Neural progenitor cell (in vitro differentiated cells): Measurements from ENCODE around the gene ACOT2. TPM values are rescaled to one million over a fixed set of nuclear protein-coding genes. Genes with fewer than 3 reads are reported as not detected.

Experiments used
- DNase-seq: peaks from one replicate; pipeline ENCODE4 v3.0.0-alpha.2; 2016; ENCODE audit warnings: low spot score
- H2AFZ ChIP-seq: fragments of 200-600 bp; sonication (generic); replicated peaks from 2 replicates; pipeline ENCODE4 v1.6.1; 2016; ENCODE audit warnings: antibody characterized with exemption
- H3F3A ChIP-seq: fragments of 200-600 bp; sonication (generic); 2 replicates; pipeline ENCODE4 v1.6.1; 2016; ENCODE audit warnings: antibody characterized with exemption, low read depth
- H3K27ac ChIP-seq: fragments of 200-600 bp; sonication (generic); 2 replicates; pipeline ENCODE4 v1.5.1; 2016; ENCODE audit warnings: mild to moderate bottlenecking
- H3K27me3 ChIP-seq: fragments of 200-600 bp; sonication (generic); 2 replicates; pipeline ENCODE4 v1.6.1; 2016; ENCODE audit warnings: mild to moderate bottlenecking, moderate library complexity
- H3K36me3 ChIP-seq: fragments of 200-600 bp; sonication (generic); 2 replicates; pipeline ENCODE4 v1.5.1; 2016
- H3K4me1 ChIP-seq: fragments of 200-600 bp; sonication (generic); 2 replicates; pipeline ENCODE4 v1.6.1; 2016; ENCODE audit warnings: mixed run types
- H3K4me2 ChIP-seq: fragments of 200-600 bp; sonication (generic); 2 replicates; pipeline ENCODE4 v1.6.1; 2016
- H3K4me3 ChIP-seq: fragments of 200-600 bp; sonication (generic); 2 replicates; pipeline ENCODE4 v1.5.1; 2016
- H3K79me2 ChIP-seq: fragments of 200-600 bp; sonication (generic); 2 replicates; pipeline ENCODE4 v1.6.1; 2016; ENCODE audit warnings: low read depth
- H3K9ac ChIP-seq: fragments of 200-600 bp; sonication (generic); 2 replicates; pipeline ENCODE4 v1.6.1; 2016
- H3K9me3 ChIP-seq: fragments of 200-600 bp; sonication (generic); 2 replicates; pipeline ENCODE4 v1.5.1; 2016; ENCODE audit warnings: low read depth
- H4K20me1 ChIP-seq: fragments of 200-600 bp; sonication (generic); 2 replicates; pipeline ENCODE4 v1.6.1; 2016; ENCODE audit warnings: low read depth
- H3K27ac Mint-ChIP-seq: 3 replicates; pipeline ENCODE4 v1.8.0; 2021; ENCODE audit warnings: mixed read lengths
- H3K27me3 Mint-ChIP-seq: 2 replicates; pipeline ENCODE4 v1.8.0; 2022; ENCODE audit warnings: low read depth, mild to moderate bottlenecking, inconsistent platforms, moderate library complexity, mixed read lengths; ENCODE audit not compliant: insufficient read depth
- H3K36me3 Mint-ChIP-seq: 3 replicates; pipeline ENCODE4 v1.8.0; 2021; ENCODE audit warnings: mixed read lengths
- H3K4me1 Mint-ChIP-seq: 3 replicates; pipeline ENCODE4 v1.8.0; 2021; ENCODE audit warnings: mixed read lengths
- H3K4me3 Mint-ChIP-seq: 3 replicates; pipeline ENCODE4 v1.8.0; 2021; ENCODE audit warnings: mild to moderate bottlenecking, moderate library complexity, mixed read lengths
- H3K9me3 Mint-ChIP-seq: 3 replicates; pipeline ENCODE4 v1.8.0; 2020; ENCODE audit warnings: mixed read lengths
- EZH2 ChIP-seq: fragments of 200-600 bp; sonication (generic); IDR thresholded peaks from 2 replicates; pipeline ENCODE4 v1.6.1; 2017; ENCODE audit warnings: antibody characterized with exemption, mild to moderate bottlenecking, moderate library complexity
- EZH2phosphoT487 ChIP-seq: fragments of 200-600 bp; sonication (generic); IDR thresholded peaks from 2 replicates; pipeline ENCODE4 v1.6.1; 2017; ENCODE audit warnings: antibody characterized with exemption
- total RNA-seq: library from RNA; depleted of rRNA; stranded (reverse); fragments of >200 nt; gene quantifications from 2 replicates; pipeline ENCODE4 v1.2.3, GENCODE V29; 2015; ENCODE audit warnings: low replicate concordance
- TF ChIP-seq, protein P1 (sequence below): fragments of 200-600 bp; sonication (generic); IDR thresholded peaks from 2 replicates; pipeline ENCODE4 v1.5.1; 2017; ENCODE audit warnings: antibody characterized with exemption, mild to moderate bottlenecking

Gene ACOT2
- total RNA-seq, 1 donor from 2014 or later: 1.1 TPM

DNA sequence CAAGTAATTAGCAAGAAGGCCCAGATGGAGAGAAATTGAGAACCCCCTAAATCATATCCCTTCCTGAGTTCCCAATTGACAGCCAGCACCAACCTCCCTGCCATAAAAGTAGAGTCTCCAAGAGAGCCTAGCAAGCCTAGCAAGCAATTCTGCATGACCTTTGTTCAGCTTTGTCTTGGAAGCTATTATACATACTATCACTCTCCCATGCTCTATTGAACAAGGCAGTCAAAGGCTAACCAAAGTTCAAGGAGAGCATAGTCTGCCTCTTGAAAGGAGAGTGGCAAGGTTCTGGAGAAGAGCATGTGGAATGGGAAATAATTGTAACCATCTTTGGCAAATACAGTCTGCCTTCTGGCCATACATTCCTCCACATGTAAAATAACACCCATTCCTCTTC lies 30.5 kb downstream of the ACOT2 start:
- H3K4me1 ChIP-seq: no peaks in the 10 kb centered on the region
- H4K20me1 ChIP-seq: no peaks in the 10 kb centered on the region
- no peaks in the 10 kb centered on the region for H3F3A ChIP-seq
- H3K9ac ChIP-seq: no peak overlapping the region
- no peaks in the 10 kb centered on the region for H3K9me3 Mint-ChIP-seq
- H3K27me3 Mint-ChIP-seq: peaks cover 2% of the 10 kb centered on the region
- H3K4me2 ChIP-seq: no peak overlapping the region
- DNase-seq: no peak
- H3K27me3 ChIP-seq: no peaks in the 10 kb centered on the region
- no peaks in the 10 kb centered on the region for H3K36me3 ChIP-seq
- H3K4me1 Mint-ChIP-seq: peaks cover 8% of the 10 kb centered on the region
- H3K27ac ChIP-seq: no peak overlapping the region
- no peak overlapping the region for H3K4me3 ChIP-seq
- no peaks in the 10 kb centered on the region for H3K9me3 ChIP-seq
- TF ChIP-seq, protein P1, sequence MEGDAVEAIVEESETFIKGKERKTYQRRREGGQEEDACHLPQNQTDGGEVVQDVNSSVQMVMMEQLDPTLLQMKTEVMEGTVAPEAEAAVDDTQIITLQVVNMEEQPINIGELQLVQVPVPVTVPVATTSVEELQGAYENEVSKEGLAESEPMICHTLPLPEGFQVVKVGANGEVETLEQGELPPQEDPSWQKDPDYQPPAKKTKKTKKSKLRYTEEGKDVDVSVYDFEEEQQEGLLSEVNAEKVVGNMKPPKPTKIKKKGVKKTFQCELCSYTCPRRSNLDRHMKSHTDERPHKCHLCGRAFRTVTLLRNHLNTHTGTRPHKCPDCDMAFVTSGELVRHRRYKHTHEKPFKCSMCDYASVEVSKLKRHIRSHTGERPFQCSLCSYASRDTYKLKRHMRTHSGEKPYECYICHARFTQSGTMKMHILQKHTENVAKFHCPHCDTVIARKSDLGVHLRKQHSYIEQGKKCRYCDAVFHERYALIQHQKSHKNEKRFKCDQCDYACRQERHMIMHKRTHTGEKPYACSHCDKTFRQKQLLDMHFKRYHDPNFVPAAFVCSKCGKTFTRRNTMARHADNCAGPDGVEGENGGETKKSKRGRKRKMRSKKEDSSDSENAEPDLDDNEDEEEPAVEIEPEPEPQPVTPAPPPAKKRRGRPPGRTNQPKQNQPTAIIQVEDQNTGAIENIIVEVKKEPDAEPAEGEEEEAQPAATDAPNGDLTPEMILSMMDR: no peak
- no peak for TF ChIP-seq EZH2
- no peak for TF ChIP-seq EZH2phosphoT487
- no peaks in the 10 kb centered on the region for H3K36me3 Mint-ChIP-seq
- H3K79me2 ChIP-seq: no peaks in the 10 kb centered on the region
- no peak overlapping the region for H3K27ac Mint-ChIP-seq
- H2AFZ ChIP-seq: no peak overlapping the region
- no peak overlapping the region for H3K4me3 Mint-ChIP-seq

DNA sequence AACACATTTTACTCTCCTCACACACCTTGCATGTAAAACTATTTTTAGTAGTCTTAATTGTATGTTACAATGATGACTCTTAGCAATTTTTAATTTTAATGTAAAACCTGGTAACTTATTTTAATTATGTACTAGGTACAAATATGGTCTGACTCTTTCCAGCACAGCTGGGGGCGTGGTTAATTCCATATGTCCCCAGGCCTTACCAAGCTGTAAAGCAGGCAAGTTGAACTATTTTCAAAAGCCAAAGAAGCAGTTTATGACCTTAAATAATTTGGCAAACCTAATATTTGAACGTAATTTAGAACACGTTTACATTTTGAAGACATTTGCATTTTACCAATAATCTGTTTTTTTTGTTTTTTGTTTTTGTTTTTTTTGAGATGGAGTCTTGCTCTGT lies 34.0 kb downstream of the ACOT2 start:
- H3K4me1 Mint-ChIP-seq: peaks cover 8% of the 10 kb centered on the region
- H3K27me3 Mint-ChIP-seq: no peaks in the 10 kb centered on the region
- Histone ChIP-seq H3K4me1 (no peaks in the 10 kb centered on the region), H2AFZ (no peak overlapping the region), H3K4me2 (no peak overlapping the region), H3K79me2 (no peaks in the 10 kb centered on the region), H3K36me3 (no peaks in the 10 kb centered on the region), H3K9me3 (no peaks in the 10 kb centered on the region), H3K27me3 (no peaks in the 10 kb centered on the region), H4K20me1 (no peaks in the 10 kb centered on the region), H3K4me3 (no peak overlapping the region), H3K9ac (no peak overlapping the region), H3K27ac (no peak overlapping the region), H3F3A (no peaks in the 10 kb centered on the region)
- H3K27ac Mint-ChIP-seq: no peak overlapping the region
- no peaks in the 10 kb centered on the region for H3K36me3 Mint-ChIP-seq
- TF ChIP-seq, protein P1: no peak
- TF ChIP-seq EZH2: no peak
- no peak for TF ChIP-seq EZH2phosphoT487
- no peak for DNase-seq
- no peak overlapping the region for H3K4me3 Mint-ChIP-seq
- H3K9me3 Mint-ChIP-seq: peaks cover 13% of the 10 kb centered on the region

DNA sequence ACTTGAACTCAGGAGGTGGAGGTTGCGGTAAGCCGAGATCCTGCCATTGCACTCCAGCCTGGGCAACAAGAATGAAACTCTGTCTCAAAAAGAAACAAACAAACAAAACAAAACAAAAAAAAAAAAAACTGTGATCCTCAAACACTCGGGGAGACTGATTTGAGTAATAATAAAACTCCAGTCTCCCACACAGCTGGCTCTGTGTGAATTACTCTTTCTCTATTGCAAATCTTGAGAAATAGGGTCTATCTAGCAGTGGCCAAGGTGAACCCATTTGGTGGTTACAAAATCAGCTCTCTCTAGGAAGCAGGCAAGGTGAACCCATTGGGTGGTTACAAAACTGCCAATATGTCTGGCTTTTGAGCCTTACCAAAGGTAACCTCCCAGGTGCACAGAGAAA lies 37.3 kb downstream of the ACOT2 start:
- peaks cover 5% of the 10 kb centered on the region for H3K27me3 Mint-ChIP-seq
- H3K4me3 Mint-ChIP-seq: no peak overlapping the region
- no peaks in the 10 kb centered on the region for H3K9me3 ChIP-seq
- no peak overlapping the region for H3K4me2 ChIP-seq
- no peaks in the 10 kb centered on the region for H3K36me3 Mint-ChIP-seq
- H3K79me2 ChIP-seq: no peaks in the 10 kb centered on the region
- DNase-seq: no peak
- no peak overlapping the region for H2AFZ ChIP-seq
- H3K4me1 ChIP-seq: no peaks in the 10 kb centered on the region
- peaks cover 16% of the 10 kb centered on the region for H3K9me3 Mint-ChIP-seq
- no peak overlapping the region for H3K4me3 ChIP-seq
- H3K27ac ChIP-seq: no peak overlapping the region
- H4K20me1 ChIP-seq: no peaks in the 10 kb centered on the region
- no peak for TF ChIP-seq EZH2phosphoT487
- TF ChIP-seq, protein P1: no peak
- no peak for TF ChIP-seq EZH2
- no peak overlapping the region for H3K27ac Mint-ChIP-seq
- peaks cover 13% of the 10 kb centered on the region for H3K4me1 Mint-ChIP-seq
- H3K27me3 ChIP-seq: peaks cover 7% of the 10 kb centered on the region
- no peaks in the 10 kb centered on the region for H3K36me3 ChIP-seq
- H3F3A ChIP-seq: no peaks in the 10 kb centered on the region
- H3K9ac ChIP-seq: no peak overlapping the region

DNA sequence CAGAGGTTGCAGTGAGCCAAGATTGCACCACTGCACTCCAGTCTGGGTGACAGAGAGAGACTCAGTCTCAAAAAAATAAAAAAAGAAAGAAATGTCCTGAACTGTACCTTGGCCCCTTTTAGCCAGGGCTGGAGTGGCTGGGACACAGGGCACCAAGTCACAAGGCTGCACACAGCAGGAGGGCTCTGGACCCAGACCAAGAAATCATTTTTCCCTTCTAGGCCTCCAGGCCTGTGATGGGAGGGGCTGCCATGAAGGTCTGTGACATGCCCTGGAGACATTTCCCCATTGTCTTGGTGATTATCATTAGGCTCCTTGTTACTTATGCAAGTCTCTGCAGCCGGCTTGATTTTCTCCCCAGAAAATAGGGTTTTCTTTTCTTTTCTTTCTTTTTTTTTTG lies 38.2 kb downstream of the ACOT2 start:
- Histone ChIP-seq H3K27me3 (peaks cover 16% of the 10 kb centered on the region), H4K20me1 (no peaks in the 10 kb centered on the region), H3K9me3 (no peaks in the 10 kb centered on the region), H3K79me2 (no peaks in the 10 kb centered on the region), H2AFZ (no peak overlapping the region), H3F3A (peaks cover 2% of the 10 kb centered on the region), H3K4me1 (no peaks in the 10 kb centered on the region), H3K36me3 (no peaks in the 10 kb centered on the region), H3K4me3 (no peak overlapping the region), H3K9ac (no peak overlapping the region), H3K4me2 (no peak overlapping the region), H3K27ac (no peak overlapping the region)
- Mint-ChIP-seq H3K27ac (no peak overlapping the region), H3K27me3 (peaks cover 8% of the 10 kb centered on the region), H3K4me1 (peaks cover 14% of the 10 kb centered on the region), H3K4me3 (no peak overlapping the region), H3K36me3 (no peaks in the 10 kb centered on the region), H3K9me3 (peaks cover 16% of the 10 kb centered on the region)
- TF ChIP-seq EZH2 (no peak), EZH2phosphoT487 (no peak)
- TF ChIP-seq, protein P1: no peak
- DNase-seq: no peak
